AG09309 (cell line): ENCODE results near the gene NAALADL2.

Source experiments
- DNase-seq: peaks from one replicate; pipeline ENCODE4 v3.0.0-alpha.2; 2010; ENCODE audit warnings: low read depth
- H3K4me3 ChIP-seq: 2 replicates; pipeline ENCODE4 v1.5.1; 2011; ENCODE audit warnings: mild to moderate bottlenecking, low read depth, low read length, moderate library complexity; ENCODE audit not compliant: control insufficient read depth
- TF ChIP-seq, protein P1 (sequence below): IDR thresholded peaks from 2 replicates; pipeline ENCODE4 v1.5.1; 2011; ENCODE audit warnings: mild to moderate bottlenecking, low read depth, low read length, inconsistent platforms; ENCODE audit not compliant: insufficient read depth, control insufficient read depth; ENCODE audit errors: missing control alignments

NAALADL2 gene

DNA sequence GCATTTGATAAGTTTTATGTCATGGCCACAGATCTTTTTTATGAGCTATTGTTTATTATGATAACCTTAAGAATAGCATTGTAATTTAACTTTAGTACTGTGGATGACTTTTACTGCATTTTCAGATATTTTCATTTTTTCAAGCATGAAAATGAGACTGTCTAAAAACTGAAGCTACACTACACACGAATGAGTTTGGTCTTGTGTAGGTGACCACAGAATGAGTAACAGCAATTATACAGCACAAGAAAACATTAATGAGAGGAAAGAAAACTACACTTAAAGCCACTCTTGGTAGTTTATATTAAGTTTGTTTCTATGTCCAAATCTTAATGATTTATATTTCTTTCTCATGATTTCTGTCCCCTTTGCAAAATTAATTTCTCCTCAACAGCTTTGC lies 809.2 kb downstream of the NAALADL2 start:
- no peak for DNase-seq
- TF ChIP-seq, protein P1, sequence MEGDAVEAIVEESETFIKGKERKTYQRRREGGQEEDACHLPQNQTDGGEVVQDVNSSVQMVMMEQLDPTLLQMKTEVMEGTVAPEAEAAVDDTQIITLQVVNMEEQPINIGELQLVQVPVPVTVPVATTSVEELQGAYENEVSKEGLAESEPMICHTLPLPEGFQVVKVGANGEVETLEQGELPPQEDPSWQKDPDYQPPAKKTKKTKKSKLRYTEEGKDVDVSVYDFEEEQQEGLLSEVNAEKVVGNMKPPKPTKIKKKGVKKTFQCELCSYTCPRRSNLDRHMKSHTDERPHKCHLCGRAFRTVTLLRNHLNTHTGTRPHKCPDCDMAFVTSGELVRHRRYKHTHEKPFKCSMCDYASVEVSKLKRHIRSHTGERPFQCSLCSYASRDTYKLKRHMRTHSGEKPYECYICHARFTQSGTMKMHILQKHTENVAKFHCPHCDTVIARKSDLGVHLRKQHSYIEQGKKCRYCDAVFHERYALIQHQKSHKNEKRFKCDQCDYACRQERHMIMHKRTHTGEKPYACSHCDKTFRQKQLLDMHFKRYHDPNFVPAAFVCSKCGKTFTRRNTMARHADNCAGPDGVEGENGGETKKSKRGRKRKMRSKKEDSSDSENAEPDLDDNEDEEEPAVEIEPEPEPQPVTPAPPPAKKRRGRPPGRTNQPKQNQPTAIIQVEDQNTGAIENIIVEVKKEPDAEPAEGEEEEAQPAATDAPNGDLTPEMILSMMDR = no peak
- H3K4me3 ChIP-seq = no peak overlapping the region

DNA sequence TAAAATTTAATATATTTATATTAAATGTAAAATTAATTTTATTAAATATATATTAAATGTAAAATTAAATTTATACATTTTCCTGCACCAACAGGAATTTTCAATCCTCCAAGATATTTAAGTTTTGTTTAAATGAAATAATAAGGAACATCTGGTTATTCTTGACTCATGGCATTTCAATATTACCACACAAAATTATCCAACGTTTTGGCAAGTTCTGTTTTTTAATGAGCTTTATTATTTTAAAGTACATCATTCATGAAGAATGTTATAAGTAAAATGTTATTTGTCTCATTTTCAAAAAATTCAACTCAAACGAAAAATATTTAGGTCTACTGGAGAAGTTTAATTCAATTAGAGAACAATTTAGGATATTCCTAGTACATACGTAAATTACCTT lies 811.4 kb downstream of the NAALADL2 start:
- TF ChIP-seq, protein P1 = no peak
- H3K4me3 ChIP-seq = no peak overlapping the region
- no peak for DNase-seq

DNA sequence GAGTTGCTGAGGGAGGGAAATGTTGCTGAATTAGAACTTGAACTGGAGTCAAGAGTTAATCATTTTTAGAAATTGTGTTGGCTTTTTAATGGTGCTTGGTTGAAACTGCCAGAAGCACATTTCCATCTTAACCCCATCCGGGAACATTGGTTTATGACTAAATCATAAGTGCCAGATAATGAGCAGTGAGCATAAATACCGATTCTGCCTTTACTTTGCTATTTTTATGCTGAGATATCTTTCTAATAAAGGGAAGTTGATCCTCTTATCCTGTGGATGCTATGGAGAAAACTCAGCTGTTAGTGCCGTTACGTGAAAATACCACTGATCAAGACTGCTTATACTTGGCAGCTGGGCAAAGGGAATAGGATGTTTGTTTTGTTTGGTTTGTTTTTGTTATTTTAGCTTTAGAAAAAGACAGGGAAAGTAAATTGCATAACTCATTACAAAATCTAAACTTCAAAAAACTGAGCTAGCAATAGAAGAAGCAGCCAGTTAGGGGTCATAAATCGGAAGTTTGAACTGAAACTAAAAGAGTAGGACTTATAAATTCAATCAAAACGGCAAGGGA lies 813.1 kb downstream of the NAALADL2 start:
- H3K4me3 ChIP-seq = peak overlapping the region; percentile 27
- TF ChIP-seq, protein P1 = no peak
- peak; percentile 47 for DNase-seq

DNA sequence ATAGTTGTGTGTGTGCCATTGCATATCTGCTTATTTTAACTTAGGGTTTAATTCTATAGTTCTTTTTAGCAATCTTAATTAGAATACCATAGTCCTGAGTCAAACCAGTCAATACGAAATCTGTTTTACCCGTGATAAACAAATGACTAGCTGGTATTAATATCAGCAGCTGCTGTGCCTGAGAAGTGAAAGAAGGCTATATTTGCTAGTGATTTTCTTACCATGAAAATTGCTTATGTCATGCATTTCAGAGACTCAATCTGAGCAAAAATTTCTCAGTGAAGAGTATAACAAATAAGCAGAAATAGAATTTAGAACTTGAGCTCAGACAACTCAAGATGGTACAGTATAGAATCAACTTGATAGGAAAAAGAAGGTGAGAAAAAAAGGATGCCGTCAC lies 820.4 kb downstream of the NAALADL2 start:
- H3K4me3 ChIP-seq = no peak overlapping the region
- no peak for DNase-seq
- TF ChIP-seq, protein P1 = no peak

DNA sequence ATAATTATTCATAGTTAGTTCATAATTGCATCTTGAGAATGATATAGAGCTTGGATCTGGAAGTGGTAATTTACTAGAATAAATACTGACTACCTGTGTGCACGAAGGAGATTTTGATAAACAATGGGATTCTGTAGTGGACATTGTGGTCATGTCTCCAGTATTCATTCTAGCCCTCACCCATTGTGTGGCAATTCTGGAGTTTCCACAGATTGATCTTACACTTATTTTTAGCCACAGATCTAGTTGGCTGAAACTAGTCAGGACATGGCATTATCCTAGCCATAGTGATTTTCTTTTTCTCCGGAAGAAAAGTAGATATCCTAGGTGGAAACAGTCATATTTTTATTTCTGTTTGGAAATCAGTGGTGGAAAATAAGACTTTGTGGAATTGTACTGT lies 833.1 kb downstream of the NAALADL2 start:
- no peak overlapping the region for H3K4me3 ChIP-seq
- TF ChIP-seq, protein P1 = no peak
- no peak for DNase-seq

DNA sequence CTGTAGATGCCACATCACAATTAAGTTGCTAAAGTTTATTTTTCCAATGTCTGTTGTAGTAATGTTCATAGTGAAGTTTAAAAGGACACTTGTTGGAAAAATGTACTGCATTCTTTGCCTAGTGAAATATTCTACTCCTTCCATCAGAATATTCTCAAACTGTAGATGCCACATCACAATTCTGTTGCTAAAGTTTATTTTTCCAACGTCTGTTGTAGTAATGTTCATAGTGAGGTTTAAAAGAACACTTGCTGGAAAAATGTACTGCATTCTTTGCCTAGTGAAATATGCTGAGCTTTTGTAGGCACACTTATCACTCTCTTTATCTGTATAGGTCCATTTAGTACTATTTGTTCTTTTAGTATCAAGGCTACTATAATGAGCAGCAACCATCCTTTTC lies 836.1 kb downstream of the NAALADL2 start:
- no peak for DNase-seq
- no peak overlapping the region for H3K4me3 ChIP-seq
- TF ChIP-seq, protein P1 = no peak

DNA sequence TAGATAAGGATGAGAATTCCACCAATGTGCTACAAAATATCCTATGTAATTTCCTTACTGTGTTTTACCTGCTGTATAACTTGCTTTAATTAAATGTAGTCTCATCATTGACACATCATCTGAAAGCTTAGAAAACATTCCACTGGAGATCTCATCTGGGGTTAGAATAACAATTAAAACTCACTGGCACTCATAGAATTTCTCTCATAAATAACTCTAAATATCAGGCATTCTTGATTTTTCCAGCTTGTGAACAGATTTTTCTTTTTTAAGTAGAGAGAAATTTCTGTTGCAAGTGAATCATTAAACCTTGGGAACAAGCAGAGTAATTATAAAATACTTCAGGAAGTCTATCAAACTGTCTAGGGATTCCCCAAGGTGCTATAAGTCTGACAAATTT lies 843.8 kb downstream of the NAALADL2 start:
- TF ChIP-seq, protein P1 = no peak
- no peak overlapping the region for H3K4me3 ChIP-seq
- no peak for DNase-seq
